GM12878 (cell line): Measurements from ENCODE around the gene PTPRD. TPM values are rescaled to one million over a fixed set of nuclear protein-coding genes. Genes with fewer than 3 reads are reported as not detected.

Experiments
- ATAC-seq: fragments of 200-7000 bp; cut with Tn5 transposase; 3 replicates; pipeline ENCODE4 v1.9.1; 2020; ENCODE audit warnings: mild to moderate bottlenecking, moderate library complexity
- BruUV-seq: library from RNA; stranded (reverse); fragments of 400-500 nt; replicated peaks from 2 replicates; lab custom pipeline; 2021; lab: Mats Ljungman, UMichigan
- CTCF ChIA-PET: fragments of 300-600 bp; sonication (Branson Sonifier 250); formaldehyde crosslinking; extraction: SDS; loops from one replicate; lab custom pipeline; 2021; ENCODE audit warnings: inconsistent platforms; lab: Yijun Ruan, JAX
- POLR2A ChIA-PET: fragments of 350-600 bp; formaldehyde crosslinking; extraction: SDS; loops from one replicate; lab custom pipeline; 2021; ENCODE audit warnings: inconsistent platforms; lab: Charles Lee
- RAD21 ChIA-PET: fragments of 300-600 bp; sonication (Branson Sonifier 250); formaldehyde crosslinking; loops from one replicate; lab custom pipeline; 2023; ENCODE audit warnings: antibody characterized with exemption; ENCODE audit not compliant: unreplicated experiment; lab: Charles Lee
- SMC1A ChIA-PET: fragments of 300-600 bp; sonication (Branson Sonifier 250); formaldehyde crosslinking; loops from one replicate; lab custom pipeline; 2023; ENCODE audit not compliant: unreplicated experiment, uncharacterized antibody; lab: Charles Lee
- DNase-seq: peaks from one replicate; pipeline ENCODE4 v3.0.0-alpha.2; 2011; ENCODE audit warnings: low read depth, low spot score
- FAIRE-seq: peaks from 3 replicates; lab custom pipeline; 2011; peaks lifted over from hg19 to GRCh38; lab: Jason Lieb, UNC
- H2AFZ ChIP-seq: 2 replicates; pipeline ENCODE4 v1.6.0; 2011; ENCODE audit warnings: low read depth, low read length, control low read depth; ENCODE audit not compliant: control insufficient read depth
- H3K27ac ChIP-seq: 2 replicates; pipeline ENCODE4 v1.5.1; 2011; ENCODE audit warnings: control low read depth; ENCODE audit not compliant: control insufficient read depth, insufficient read depth
- H3K27me3 ChIP-seq, 2 experiments: replicated peaks in 1 of 2; 2 replicates each; pipeline versions ENCODE4 v1.6.0 to v1.6.1; 2011; ENCODE audit warnings: low read length in 1 of 2; ENCODE audit not compliant: control insufficient read depth in 2 of 2, insufficient read depth in 2 of 2
- H3K36me3 ChIP-seq, 2 experiments: 2 replicates each; pipeline ENCODE4 v1.5.1; 2011; ENCODE audit warnings: low read length in 1 of 2; ENCODE audit not compliant: control insufficient read depth in 2 of 2, insufficient read depth in 2 of 2
- H3K4me1 ChIP-seq: 2 replicates; pipeline ENCODE4 v1.6.1; 2011; ENCODE audit warnings: mild to moderate bottlenecking, low read length, moderate library complexity, mixed read lengths; ENCODE audit not compliant: control insufficient read depth, insufficient read depth
- H3K4me2 ChIP-seq: 2 replicates; pipeline ENCODE4 v1.6.0; 2011; ENCODE audit warnings: control low read depth; ENCODE audit not compliant: control insufficient read depth, insufficient read depth
- H3K4me3 ChIP-seq: fragments of 200-600 bp; sonication (generic); 2 replicates; pipeline ENCODE4 v1.5.1; 2016
- H3K79me2 ChIP-seq: 2 replicates; pipeline ENCODE4 v1.6.0; 2011; ENCODE audit warnings: low read length; ENCODE audit not compliant: control insufficient read depth, insufficient read depth
- H3K9ac ChIP-seq: 2 replicates; pipeline ENCODE4 v1.8.0; 2011; ENCODE audit warnings: low read length, control low read depth, mixed read lengths; ENCODE audit not compliant: control insufficient read depth, insufficient read depth
- H3K9me3 ChIP-seq: replicated peaks from 3 replicates; pipeline ENCODE4 v1.5.1; 2011; ENCODE audit warnings: mild to moderate bottlenecking, low read length; ENCODE audit not compliant: control insufficient read depth, insufficient read depth
- H4K20me1 ChIP-seq: 2 replicates; pipeline ENCODE4 v1.6.0; 2011; ENCODE audit not compliant: control insufficient read depth, insufficient read depth
- BCL11A ChIP-seq: IDR thresholded peaks from 2 replicates; pipeline ENCODE4 v1.6.1; 2011; ENCODE audit warnings: low read depth, low read length
- BCL3 ChIP-seq: IDR thresholded peaks from 2 replicates; pipeline ENCODE4 v1.6.1; 2011; ENCODE audit warnings: borderline replicate concordance, low read depth, mild to moderate bottlenecking, moderate library complexity, low read length; ENCODE audit not compliant: insufficient read depth, poor library complexity, severe bottlenecking
- BMI1 ChIP-seq: fragments of 450-650 bp; IDR thresholded peaks from 2 replicates; pipeline ENCODE4 v1.6.1; 2016; ENCODE audit warnings: mild to moderate bottlenecking, moderate library complexity, borderline replicate concordance
- CEBPB ChIP-seq, 2 experiments: fragments of 150-350 bp in 1 of 2; IDR thresholded peaks; 2 replicates each; pipeline ENCODE4 v1.6.1; 2012 to 2014; ENCODE audit warnings: low read depth in 2 of 2, low read length in 2 of 2, borderline replicate concordance in 1 of 2, inconsistent platforms in 1 of 2
- CHD2 ChIP-seq: IDR thresholded peaks from 2 replicates; pipeline ENCODE4 v1.6.1; 2011; ENCODE audit warnings: low read depth, low read length, improper control_type of control experiment, borderline replicate concordance
- DPF2 ChIP-seq: fragments of 450-650 bp; IDR thresholded peaks from 2 replicates; pipeline ENCODE4 v1.6.1; 2017; ENCODE audit warnings: mild to moderate bottlenecking
- E2F4 ChIP-seq: IDR thresholded peaks from 2 replicates; pipeline ENCODE4 v1.6.1; 2012; ENCODE audit warnings: low read depth, low read length, improper control_type of control experiment
- HCFC1 ChIP-seq: fragments of 150-350 bp; IDR thresholded peaks from 2 replicates; pipeline ENCODE4 v1.6.1; 2014; ENCODE audit warnings: low read length
- JUND ChIP-seq: IDR thresholded peaks from 2 replicates; pipeline ENCODE4 v1.6.1; 2012; ENCODE audit warnings: low read depth, mild to moderate bottlenecking, low read length, improper control_type of control experiment, moderate library complexity
- KDM1A ChIP-seq: fragments of 200-600 bp; sonication (generic); IDR thresholded peaks from 2 replicates; pipeline ENCODE4 v1.6.1; 2016; ENCODE audit warnings: borderline replicate concordance
- NR2C2 ChIP-seq: IDR thresholded peaks from 2 replicates; pipeline ENCODE4 v1.6.1; 2011; ENCODE audit warnings: borderline replicate concordance, low read depth; ENCODE audit not compliant: control insufficient read depth, insufficient read length
- NRF1 ChIP-seq: conservative IDR thresholded peaks from 2 replicates; pipeline ENCODE4 v1.6.1; 2011; ENCODE audit warnings: mild to moderate bottlenecking, low read depth, low read length, improper control_type of control experiment
- POLR2A ChIP-seq: IDR thresholded peaks from 2 replicates; pipeline ENCODE4 v1.6.1; 2011; ENCODE audit warnings: low read depth, mild to moderate bottlenecking, low read length
- RCOR1 ChIP-seq: conservative IDR thresholded peaks from 2 replicates; pipeline ENCODE4 v1.6.1; 2012; ENCODE audit warnings: low read depth, low read length, improper control_type of control experiment
- RFX5 ChIP-seq: IDR thresholded peaks from 2 replicates; pipeline ENCODE4 v1.6.1; 2011; ENCODE audit warnings: low read depth, low read length, improper control_type of control experiment
- STAT1 ChIP-seq: fragments of 450-650 bp; conservative IDR thresholded peaks from 2 replicates; pipeline ENCODE4 v1.6.1; 2014; ENCODE audit warnings: antibody characterized with exemption, mild to moderate bottlenecking
- STAT3 ChIP-seq: IDR thresholded peaks from 2 replicates; pipeline ENCODE4 v1.6.1; 2011; ENCODE audit warnings: low read depth, low read length, improper control_type of control experiment
- TAF1 ChIP-seq: IDR thresholded peaks from 2 replicates; pipeline ENCODE4 v1.6.1; 2011; ENCODE audit warnings: mild to moderate bottlenecking, low read depth, low read length, borderline replicate concordance
- TCF12 ChIP-seq: IDR thresholded peaks from 2 replicates; pipeline ENCODE4 v1.6.1; 2011; ENCODE audit warnings: low read depth, mild to moderate bottlenecking, low read length
- WGBS: methylation state at CpG from one replicate; pipeline ENCODE4 v1.1.6; 2016; ENCODE audit warnings: low lambda C conversion rate; ENCODE audit not compliant: insufficient replicate concordance, insufficient coverage; ENCODE audit errors: missing lambda C conversion rate; 5-methylcytosine and 5-hydroxymethylcytosine counted together
- in situ Hi-C: fragments of 300-500 bp; cut with MboI; formaldehyde crosslinking; loops from 9 replicates; pipeline ENCODE4 v1.14.3; 2018; ENCODE audit warnings: mixed read lengths
- intact Hi-C: fragments of 100-400 bp; cut with micrococcal nuclease; formaldehyde crosslinking; loops from one replicate; pipeline ENCODE4 v1.14.2; 2022; ENCODE audit not compliant: unreplicated experiment
- polyA plus RNA-seq, 11 experiments: library from polyadenylated mRNA; depleted of rRNA in 4 of 11; unstranded in 6 of 11; stranded (reverse) in 5 of 11; fragments of >200 nt; fragmentation: Nextera tagmentation in 4 of 11; fragmentation: Illumina TruSeq in 1 of 11; extraction: Ambion mirVana in 4 of 11; extraction: Trizol in 1 of 11; gene quantifications; 1 replicate in 1 of 11; 2 replicates in 10 of 11; pipeline versions ENCODE4 v1.2.1 to v1.2.3, GENCODE V29; 2011 to 2016; ENCODE audit warnings: inconsistent platforms in 2 of 11, missing spikeins in 2 of 11, low read depth in 1 of 11
- total RNA-seq, 4 experiments: library from RNA; depleted of rRNA in 3 of 4; stranded (reverse); fragments of >200 nt in 3 of 4; fragmentation: Illumina TruSeq in 1 of 4; extraction: Trizol in 1 of 4; gene quantifications; 2 replicates each; pipeline versions ENCODE4 v1.2.1 to v1.2.3, GENCODE V29; 2013 to 2021

Gene PTPRD
- total and polyA plus RNA-seq, 10 of the 15 experiments (the other 5 are each of a cell fraction or from before 2014, with no cell fraction given) = under 0.01 to 0.05 (median 0.01) TPM; not detected in 7

GRCh38 chr9:9565700-9566099 is 1047.1 kb downstream of the PTPRD start:
- TF ChIP-seq TAF1 = no peak
- TF ChIP-seq DPF2 = no peak
- no peak for TF ChIP-seq CEBPB (IDR thresholded peaks at IDR 0.05; ENCODE audit: borderline replicate concordance in 1 of 2, low read depth in 2 of 2, low read length in 2 of 2)
- no peak for TF ChIP-seq TCF12
- TF ChIP-seq POLR2A = no peak
- BruUV-seq = no TSS peak
- in situ Hi-C loops = no loop called here
- FAIRE-seq = no peak
- Histone ChIP-seq H3K4me1 (no peaks in the 10 kb centered on the region), H3K27me3 (no peaks in the 10 kb centered on the region), H3K9ac (no peak overlapping the region), H2AFZ (no peak overlapping the region), H3K36me3 (no peaks in the 10 kb centered on the region), H3K4me3 (no peak overlapping the region), H3K27ac (no peak overlapping the region), H3K9me3 (no peaks in the 10 kb centered on the region), H4K20me1 (no peaks in the 10 kb centered on the region), H3K79me2 (no peaks in the 10 kb centered on the region), H3K4me2 (no peak overlapping the region)
- no peak for ATAC-seq
- ChIA-PET POLR2A (no interaction called here), CTCF (no interaction called here), SMC1A (interaction anchor here (0.7 kb wide), 1 partner anchor 42 kb away, joined by 3 read pairs; no protein-coding TSS in a partner anchor), RAD21 (no interaction called here)
- 0% methylated on average over 1 of the region's 1 CpG for WGBS
- DNase-seq = no peak
- intact Hi-C loops = no loop called here

GRCh38 chr9:9563817-9564216 is 1049.0 kb downstream of the PTPRD start:
- CTCF ChIA-PET = interaction anchor here (0.6 kb wide), 1 partner anchor 226 kb away, joined by 3 read pairs; no protein-coding TSS in a partner anchor
- RAD21 ChIA-PET = no interaction called here
- TF ChIP-seq HCFC1 = no peak
- TF ChIP-seq CEBPB (IDR thresholded peaks at IDR 0.05; ENCODE audit: borderline replicate concordance in 1 of 2, low read depth in 2 of 2, low read length in 2 of 2) = no peak
- no peak for TF ChIP-seq RFX5
- no peak for TF ChIP-seq BCL3
- no peak for TF ChIP-seq E2F4
- no peak for TF ChIP-seq NRF1
- TF ChIP-seq KDM1A = no peak
- TF ChIP-seq NR2C2 = no peak
- no peak for TF ChIP-seq STAT1
- TF ChIP-seq BMI1 = no peak
- TF ChIP-seq JUND = no peak
- no peak for TF ChIP-seq RCOR1
- TF ChIP-seq BCL11A = no peak
- no peak for TF ChIP-seq CHD2
- TF ChIP-seq STAT3 = no peak

More at GRCh38 chr9:9563817-9564216, 1049.0 kb downstream of the PTPRD start:
- ATAC-seq (no peak), FAIRE-seq (no peak), DNase-seq (no peak)
- Histone ChIP-seq H3K9ac (no peak overlapping the region), H3K27me3 (no peaks in the 10 kb centered on the region), H3K36me3 (no peaks in the 10 kb centered on the region; a peak in 1 of 4 replicates), H4K20me1 (no peaks in the 10 kb centered on the region), H3K79me2 (no peaks in the 10 kb centered on the region), H2AFZ (no peak overlapping the region), H3K4me2 (no peak overlapping the region), H3K27ac (no peak overlapping the region), H3K4me1 (no peaks in the 10 kb centered on the region), H3K9me3 (no peaks in the 10 kb centered on the region), H3K4me3 (no peak overlapping the region)
- ChIA-PET POLR2A (no interaction called here), SMC1A (no interaction called here)
- in situ Hi-C loops = no loop called here
- intact Hi-C loops = no loop called here
- BruUV-seq = no TSS peak
